WTC11 (cell line): Measurements from ENCODE around the gene ARMH4.

ENCODE experiments used
- ATF1 ChIP-seq: sonication (generic); formaldehyde crosslinking; IDR thresholded peaks from 2 replicates; pipeline ENCODE4 v1.8.1; 2023; ENCODE audit warnings: mild to moderate bottlenecking, moderate library complexity, missing genetic modification reagents
- CBFB ChIP-seq: sonication (generic); formaldehyde crosslinking; IDR thresholded peaks from 2 replicates; pipeline ENCODE4 v1.8.1; 2022; ENCODE audit warnings: mild to moderate bottlenecking, low read depth, missing genetic modification reagents
- CREM ChIP-seq: sonication (generic); formaldehyde crosslinking; IDR thresholded peaks from 2 replicates; pipeline ENCODE4 v1.8.1; 2022; ENCODE audit warnings: mild to moderate bottlenecking, missing genetic modification reagents, moderate library complexity
- EMX1 ChIP-seq: fragments of 250-450 bp; sonication (Bioruptor Pico); IDR thresholded peaks from 2 replicates; pipeline ENCODE4 v1.8.0; 2021; ENCODE audit warnings: mild to moderate bottlenecking
- ETV6 ChIP-seq: sonication (generic); formaldehyde crosslinking; IDR thresholded peaks from 2 replicates; pipeline ENCODE4 v1.8.1; 2022; ENCODE audit warnings: mild to moderate bottlenecking, missing genetic modification reagents
- SP1 ChIP-seq: sonication (generic); formaldehyde crosslinking; conservative IDR thresholded peaks from 2 replicates; pipeline ENCODE4 v1.8.1; 2022; ENCODE audit warnings: missing genetic modification reagents
- TP53 ChIP-seq: sonication (generic); formaldehyde crosslinking; IDR thresholded peaks from 2 replicates; pipeline ENCODE4 v1.8.1; 2023; ENCODE audit warnings: mild to moderate bottlenecking, missing genetic modification reagents
- ZNF121 ChIP-seq: sonication (generic); formaldehyde crosslinking; IDR thresholded peaks from 2 replicates; pipeline ENCODE4 v1.8.0; 2023; ENCODE audit warnings: missing genetic modification reagents
- ZNF416 ChIP-seq: fragments of 250-450 bp; sonication (Bioruptor Pico); IDR thresholded peaks from 2 replicates; pipeline ENCODE4 v1.9.0; 2021; ENCODE audit warnings: mild to moderate bottlenecking, inconsistent platforms
- TF ChIP-seq, protein P1 (sequence below): fragments of 200-600 bp; IDR thresholded peaks from 2 replicates; pipeline ENCODE4 v1.8.0; 2022; ENCODE audit warnings: antibody characterized with exemption
- TF ChIP-seq, protein P2 (sequence below): sonication (generic); formaldehyde crosslinking; IDR thresholded peaks from 2 replicates; pipeline ENCODE4 v1.8.0; 2022; ENCODE audit warnings: mild to moderate bottlenecking, missing genetic modification reagents
- TF ChIP-seq, protein P3 (sequence below): fragments of 250-450 bp; sonication (Bioruptor Pico); IDR thresholded peaks from 2 replicates; pipeline ENCODE4 v1.9.0; 2021; ENCODE audit warnings: mild to moderate bottlenecking

DNA sequence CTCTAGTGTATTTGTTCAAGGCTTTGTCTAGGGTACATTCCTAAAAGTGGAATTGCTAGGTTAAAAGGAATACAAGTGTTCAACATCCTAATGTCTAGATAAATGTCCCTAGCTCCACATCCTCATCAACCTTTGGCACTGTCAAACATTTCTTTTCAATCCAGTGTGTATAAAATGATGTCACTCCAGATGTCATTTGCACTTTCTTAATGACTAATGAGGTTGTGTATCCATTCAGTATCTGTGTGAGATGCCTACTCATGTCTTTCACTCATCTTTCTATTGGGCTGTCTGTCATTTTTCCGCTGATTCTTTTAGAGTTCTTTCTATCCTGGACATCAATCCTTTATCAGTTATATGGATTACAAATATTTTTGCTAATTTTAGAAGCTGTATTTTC is 43.3 kb downstream of the ARMH4 start:
- no peak for TF ChIP-seq ETV6 (CRISPR knock-in tag)
- no peak for TF ChIP-seq SP1 (CRISPR knock-in tag)
- TF ChIP-seq, protein P1, sequence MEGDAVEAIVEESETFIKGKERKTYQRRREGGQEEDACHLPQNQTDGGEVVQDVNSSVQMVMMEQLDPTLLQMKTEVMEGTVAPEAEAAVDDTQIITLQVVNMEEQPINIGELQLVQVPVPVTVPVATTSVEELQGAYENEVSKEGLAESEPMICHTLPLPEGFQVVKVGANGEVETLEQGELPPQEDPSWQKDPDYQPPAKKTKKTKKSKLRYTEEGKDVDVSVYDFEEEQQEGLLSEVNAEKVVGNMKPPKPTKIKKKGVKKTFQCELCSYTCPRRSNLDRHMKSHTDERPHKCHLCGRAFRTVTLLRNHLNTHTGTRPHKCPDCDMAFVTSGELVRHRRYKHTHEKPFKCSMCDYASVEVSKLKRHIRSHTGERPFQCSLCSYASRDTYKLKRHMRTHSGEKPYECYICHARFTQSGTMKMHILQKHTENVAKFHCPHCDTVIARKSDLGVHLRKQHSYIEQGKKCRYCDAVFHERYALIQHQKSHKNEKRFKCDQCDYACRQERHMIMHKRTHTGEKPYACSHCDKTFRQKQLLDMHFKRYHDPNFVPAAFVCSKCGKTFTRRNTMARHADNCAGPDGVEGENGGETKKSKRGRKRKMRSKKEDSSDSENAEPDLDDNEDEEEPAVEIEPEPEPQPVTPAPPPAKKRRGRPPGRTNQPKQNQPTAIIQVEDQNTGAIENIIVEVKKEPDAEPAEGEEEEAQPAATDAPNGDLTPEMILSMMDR: no peak
- no peak for TF ChIP-seq ZNF416 (CRISPR knock-in tag)
- no peak for TF ChIP-seq ZNF121 (CRISPR knock-in tag)
- TF ChIP-seq TP53: no peak
- TF ChIP-seq, protein P2, sequence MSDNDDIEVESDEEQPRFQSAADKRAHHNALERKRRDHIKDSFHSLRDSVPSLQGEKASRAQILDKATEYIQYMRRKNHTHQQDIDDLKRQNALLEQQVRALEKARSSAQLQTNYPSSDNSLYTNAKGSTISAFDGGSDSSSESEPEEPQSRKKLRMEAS (CRISPR knock-in tag): no peak
- TF ChIP-seq ATF1: no peak
- TF ChIP-seq CREM: no peak
- no peak for TF ChIP-seq CBFB (CRISPR knock-in tag)
- TF ChIP-seq EMX1: no peak
- TF ChIP-seq, protein P3, sequence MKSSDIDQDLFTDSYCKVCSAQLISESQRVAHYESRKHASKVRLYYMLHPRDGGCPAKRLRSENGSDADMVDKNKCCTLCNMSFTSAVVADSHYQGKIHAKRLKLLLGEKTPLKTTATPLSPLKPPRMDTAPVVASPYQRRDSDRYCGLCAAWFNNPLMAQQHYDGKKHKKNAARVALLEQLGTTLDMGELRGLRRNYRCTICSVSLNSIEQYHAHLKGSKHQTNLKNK (CRISPR knock-in tag): no peak
